IMR-90 (cell line): ENCODE measurements around the gene KCNK3. TPM values are rescaled to one million over a fixed set of nuclear protein-coding genes. Genes with fewer than 3 reads are reported as not detected.

Source experiments
- ATAC-seq: fragments of 200-7000 bp; cut with Tn5 transposase; 2 replicates; pipeline ENCODE4 v1.9.1; 2020; ENCODE audit warnings: low read depth, mild to moderate bottlenecking, moderate library complexity
- BruUV-seq: library from RNA; stranded (reverse); fragments of 400-500 nt; replicated peaks from 2 replicates; lab custom pipeline; 2021; lab: Mats Ljungman, UMichigan
- CTCF ChIA-PET: fragments of 300-600 bp; formaldehyde crosslinking; extraction: SDS; loops from one replicate; lab custom pipeline; 2021; ENCODE audit warnings: antibody characterized with exemption; lab: Yijun Ruan, JAX
- POLR2A ChIA-PET: fragments of 300-600 bp; sonication (Branson Sonifier 250); formaldehyde crosslinking; loops from one replicate; lab custom pipeline; 2022; ENCODE audit warnings: antibody characterized with exemption; ENCODE audit not compliant: unreplicated experiment; lab: Charles Lee
- DNase-seq: peaks from one replicate; pipeline ENCODE4 v3.0.0; 2013
- H2AFZ ChIP-seq: replicated peaks from 2 replicates; pipeline ENCODE3; 2013; ENCODE audit warnings: low read length, mild to moderate bottlenecking; ENCODE audit not compliant: poor library complexity
- H2AK5ac ChIP-seq: 2 replicates; pipeline ENCODE4 v1.6.1; 2013; ENCODE audit warnings: low read depth, low read length, inconsistent platforms
- H2AK9ac ChIP-seq: replicated peaks from 2 replicates; pipeline ENCODE3; 2013; ENCODE audit warnings: mild to moderate bottlenecking, low read depth, low read length, moderate library complexity; ENCODE audit not compliant: poor library complexity
- H2BK120ac ChIP-seq: 2 replicates; pipeline ENCODE4 v1.6.1; 2013; ENCODE audit warnings: low read depth, low read length, inconsistent platforms
- H2BK15ac ChIP-seq: 3 replicates; pipeline ENCODE4 v1.6.1; 2013; ENCODE audit warnings: low read depth, low read length, inconsistent platforms
- H2BK20ac ChIP-seq: 2 replicates; pipeline ENCODE4 v1.6.1; 2013; ENCODE audit warnings: low read depth, mild to moderate bottlenecking, inconsistent platforms, low read length, moderate library complexity
- H2BK5ac ChIP-seq: 2 replicates; pipeline ENCODE4 v1.6.1; 2013; ENCODE audit warnings: mild to moderate bottlenecking, low read depth, low read length, inconsistent platforms; ENCODE audit not compliant: poor library complexity, severe bottlenecking
- H3K14ac ChIP-seq: replicated peaks from 2 replicates; pipeline ENCODE4 v1.6.1; 2013; ENCODE audit warnings: low read depth, low read length, inconsistent platforms
- H3K18ac ChIP-seq: 2 replicates; pipeline ENCODE4 v1.6.1; 2013; ENCODE audit warnings: low read depth, low read length, control low read depth
- H3K23ac ChIP-seq: 2 replicates; pipeline ENCODE4 v1.6.1; 2013; ENCODE audit warnings: low read depth, low read length, inconsistent platforms
- H3K27ac ChIP-seq: 2 replicates; pipeline ENCODE4 v1.5.1; 2013; ENCODE audit warnings: mild to moderate bottlenecking, control low read depth, low read length; ENCODE audit not compliant: insufficient read depth
- H3K27me3 ChIP-seq: 2 replicates; pipeline ENCODE4 v1.6.1; 2013; ENCODE audit warnings: low read length; ENCODE audit not compliant: control insufficient read depth, insufficient read depth
- H3K36me3 ChIP-seq: 2 replicates; pipeline ENCODE4 v1.6.1; 2013; ENCODE audit warnings: low read length, mixed read lengths; ENCODE audit not compliant: control insufficient read depth, insufficient read depth
- H3K4ac ChIP-seq: 2 replicates; pipeline ENCODE4 v1.6.1; 2013; ENCODE audit warnings: low read depth, low read length, inconsistent platforms
- H3K4me1 ChIP-seq: 2 replicates; pipeline ENCODE4 v1.6.1; 2013; ENCODE audit warnings: low read length, mixed read lengths; ENCODE audit not compliant: control insufficient read depth, insufficient read depth
- H3K4me2 ChIP-seq: 2 replicates; pipeline ENCODE4 v1.6.1; 2013; ENCODE audit warnings: low read depth, mild to moderate bottlenecking, control low read depth, low read length, moderate library complexity
- H3K4me3 ChIP-seq: 2 replicates; pipeline ENCODE4 v1.5.1; 2013; ENCODE audit warnings: low read depth, mild to moderate bottlenecking, control low read depth, low read length, moderate library complexity; ENCODE audit not compliant: insufficient read depth
- H3K56ac ChIP-seq: 2 replicates; pipeline ENCODE4 v1.6.1; 2013; ENCODE audit warnings: low read length, inconsistent platforms; ENCODE audit not compliant: insufficient read depth; ENCODE audit errors: extremely low read depth
- H3K79me1 ChIP-seq, 2 experiments: 2 replicates each; pipeline ENCODE4 v1.6.1; 2013; ENCODE audit warnings: low read length in 2 of 2, inconsistent platforms in 1 of 2, low read depth in 1 of 2
- H3K9ac ChIP-seq: 2 replicates; pipeline ENCODE4 v1.6.1; 2013; ENCODE audit warnings: low read depth, low read length, control low read depth
- H3K9me1 ChIP-seq: 2 replicates; pipeline ENCODE4 v1.6.1; 2013; ENCODE audit warnings: low read length, inconsistent platforms; ENCODE audit not compliant: insufficient read depth
- H3K9me3 ChIP-seq: 2 replicates; pipeline ENCODE4 v1.6.1; 2013; ENCODE audit warnings: low read length; ENCODE audit not compliant: control insufficient read depth, insufficient read depth
- H4K20me1 ChIP-seq: 2 replicates; pipeline ENCODE4 v1.6.1; 2013; ENCODE audit warnings: low read length, inconsistent platforms; ENCODE audit not compliant: insufficient read depth
- H4K5ac ChIP-seq: 2 replicates; pipeline ENCODE4 v1.6.1; 2013; ENCODE audit warnings: mild to moderate bottlenecking, low read depth, low read length, control low read depth
- H4K8ac ChIP-seq, 2 experiments: 2 replicates each; pipeline ENCODE4 v1.6.1; 2013; ENCODE audit warnings: low read depth in 2 of 2, low read length in 2 of 2, control low read depth in 1 of 2, inconsistent platforms in 1 of 2
- H4K91ac ChIP-seq: 2 replicates; pipeline ENCODE4 v1.6.1; 2013; ENCODE audit warnings: low read depth, low read length, inconsistent platforms; ENCODE audit not compliant: insufficient read depth
- BHLHE40 ChIP-seq: fragments of 150-350 bp; IDR thresholded peaks from 2 replicates; pipeline ENCODE4 v1.6.1; 2016; ENCODE audit warnings: mild to moderate bottlenecking, low read depth, low read length
- CEBPB ChIP-seq: IDR thresholded peaks from 2 replicates; pipeline ENCODE4 v1.6.1; 2012; ENCODE audit warnings: low read depth, low read length, improper control_type of control experiment
- CHD1 ChIP-seq: IDR thresholded peaks from 2 replicates; pipeline ENCODE4 v1.6.1; 2012; ENCODE audit warnings: low read depth, low read length, improper control_type of control experiment
- ELK1 ChIP-seq: fragments of 150-350 bp; IDR thresholded peaks from 2 replicates; pipeline ENCODE4 v1.6.1; 2016; ENCODE audit warnings: low read depth, mild to moderate bottlenecking, low read length, moderate library complexity, borderline replicate concordance
- FOS ChIP-seq: fragments of 150-350 bp; IDR thresholded peaks from 2 replicates; pipeline ENCODE4 v1.6.1; 2016; ENCODE audit warnings: low read depth, low read length
- MAFK ChIP-seq: IDR thresholded peaks from 2 replicates; pipeline ENCODE4 v1.6.1; 2012; ENCODE audit warnings: low read depth, low read length, improper control_type of control experiment
- NFE2L2 ChIP-seq: fragments of 150-350 bp; IDR thresholded peaks from 2 replicates; pipeline ENCODE4 v1.6.1; 2016; ENCODE audit warnings: low read depth, mild to moderate bottlenecking, low read length
- POLR2A ChIP-seq: IDR thresholded peaks from 2 replicates; pipeline ENCODE4 v1.6.1; 2012; ENCODE audit warnings: mild to moderate bottlenecking, low read depth, low read length
- RCOR1 ChIP-seq: IDR thresholded peaks from 2 replicates; pipeline ENCODE4 v1.6.1; 2012; ENCODE audit warnings: mild to moderate bottlenecking, low read length, improper control_type of control experiment; ENCODE audit not compliant: insufficient replicate concordance
- WGBS, 2 experiments: methylation state at CpG; one replicate each; pipeline versions ENCODE4 v1.1.5 to v1.1.7; 2013; ENCODE audit warnings: missing lambda C conversion rate in 2 of 2; ENCODE audit not compliant: insufficient read length in 1 of 2; ENCODE audit errors: extremely low coverage in 2 of 2; 5-methylcytosine and 5-hydroxymethylcytosine counted together
- dilution Hi-C: fragments of 300-500 bp; cut with HindIII; formaldehyde crosslinking; loops from one replicate; pipeline ENCODE4 v1.14.3; 2018; ENCODE audit warnings: low sequenced_read_pairs; ENCODE audit not compliant: unreplicated experiment
- in situ Hi-C: fragments of 300-500 bp; cut with MboI; formaldehyde crosslinking; loops from 3 replicates; pipeline ENCODE4 v1.14.3; 2019; ENCODE audit warnings: low sequenced_read_pairs, inconsistent platforms, mixed read lengths
- intact Hi-C: fragments of 100-400 bp; cut with micrococcal nuclease; formaldehyde crosslinking; loops from 2 replicates; pipeline ENCODE4 v1.10.0; 2022
- polyA plus RNA-seq, 3 experiments: library from polyadenylated mRNA; depleted of rRNA; stranded (reverse); fragments of >200 nt; gene quantifications; 2 replicates each; pipeline ENCODE4 v1.2.3, GENCODE V29; 2012; ENCODE audit warnings: low replicate concordance in 1 of 3
- total RNA-seq: library from RNA; depleted of rRNA; stranded (reverse); fragments of >200 nt; gene quantifications from 2 replicates; pipeline ENCODE4 v1.2.3, GENCODE V29; 2012

KCNK3 gene
- total and polyA plus RNA-seq, 2 of the 4 experiments (the other 2 are of a cell fraction) = under 0.01 to 0.03 TPM

- Histone ChIP-seq H2BK120ac (no peak overlapping the region), H2AK9ac (no peak overlapping the region), H3K4me2 (no peak overlapping the region), H2BK5ac (no peak overlapping the region), H2AK5ac (no peak overlapping the region), H4K5ac (no peak overlapping the region), H3K56ac (no peak overlapping the region), H4K8ac (no peak overlapping the region), H3K9me3 (no peaks in the 10 kb centered on the region), H3K23ac (no peak overlapping the region), H3K18ac (no peak overlapping the region), H3K4me1 (no peaks in the 10 kb centered on the region; the same call in 1 of the 2 replicates), H3K9ac (no peak overlapping the region), H3K4me3 (no peak overlapping the region), H3K9me1 (no peaks in the 10 kb centered on the region), H3K4ac (no peak overlapping the region), H3K36me3 (no peaks in the 10 kb centered on the region), H4K91ac (no peak overlapping the region), H2BK15ac (no peak overlapping the region), H2BK20ac (no peak overlapping the region), H4K20me1 (no peaks in the 10 kb centered on the region; the same call in 1 of the 2 replicates), H3K27me3 (peaks cover 46% of the 10 kb centered on the region), H3K14ac (no peak overlapping the region), H3K27ac (no peak overlapping the region), H3K79me1 (no peaks in the 10 kb centered on the region), H2AFZ (no peak overlapping the region)
- in situ Hi-C loops (no loop called here), intact Hi-C loops (no loop called here), dilution Hi-C loops (no loop called here)
- DNase-seq (peak; percentile 71), ATAC-seq (peak; percentile 85)
- 79% methylated on average over 5 of the region's 7 CpGs; no CpG with 5 or more reads in 1 of the 2 experiments for WGBS, 2 experiments
- CTCF ChIA-PET = no interaction called here
- BruUV-seq = no TSS peak
- POLR2A ChIA-PET = interaction anchor here (0.6 kb wide), 1 partner anchor 977 kb away, joined by 3 read pairs; no protein-coding TSS in a partner anchor
- TF ChIP-seq BHLHE40 (no peak), POLR2A (no peak), CHD1 (no peak), FOS (no peak), NFE2L2 (no peak), RCOR1 (no peak), ELK1 (no peak), MAFK (no peak), CEBPB (no peak)
These were observed 12.0 kb downstream of the KCNK3 start for GRCh38 chr2:26704441-26704977.
